Measurements from ENCODE around the gene ZBTB22.
A peak's percentile ranks its signal among the peaks of the same experiment; 100 is the strongest.

The ZBTB22 gene

DNA sequence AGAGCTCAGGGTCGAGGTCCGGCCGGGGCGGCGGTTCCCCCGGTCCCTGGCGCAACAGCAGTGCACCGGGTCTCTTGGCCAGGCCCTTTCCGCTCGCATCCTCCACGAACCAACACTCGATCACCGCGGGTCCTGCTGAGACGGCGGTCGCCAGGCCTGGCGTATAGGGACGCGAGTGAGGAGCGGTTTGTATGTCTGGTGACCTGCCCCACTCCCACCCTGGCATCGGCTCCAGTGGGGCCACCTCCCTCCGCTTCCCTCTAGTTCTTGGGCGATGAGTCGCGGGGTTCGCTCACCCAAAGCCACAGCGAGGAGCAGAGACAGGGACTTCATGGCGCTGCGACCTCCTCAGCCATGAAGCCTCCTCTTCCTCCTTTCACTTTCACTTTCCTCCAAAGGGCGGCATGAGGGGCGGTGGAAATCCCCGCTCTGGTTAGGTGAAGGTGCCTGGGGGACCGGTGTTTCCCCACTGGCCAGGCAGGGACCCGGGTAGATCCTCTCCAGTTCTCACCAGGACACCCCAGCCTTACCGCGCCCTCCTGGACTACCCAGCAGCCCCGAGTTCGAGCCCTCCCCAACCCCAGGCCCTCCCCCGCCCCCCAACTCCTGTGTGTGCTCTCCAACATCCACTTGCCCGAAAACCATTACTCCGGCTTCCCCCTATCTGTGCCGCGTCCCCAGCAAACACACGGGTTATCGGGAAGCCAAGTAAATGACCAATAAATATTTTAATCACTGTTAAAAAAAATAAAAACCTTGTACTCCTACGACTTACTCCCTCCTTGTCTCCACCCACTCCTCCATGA, 3.6 kb downstream of the ZBTB22 start, which contains the start of gene TAPBP:
Gene TAPBP, minus strand, starts transcription at position 370 of the 806 bp plus-strand sequence. Its CDS starts 37 bp downstream, at position 333.
- H3K36me3 ChIP-seq (ENCODE audit: insufficient read depth, low read length): peaks cover 8% of the 10 kb centered on the region
- DNase-seq (ENCODE audit: low read depth, low spot score): no peak
- peak within 1 kb of the TSS; percentile 69 for H3K27ac ChIP-seq
- peak within 1 kb of the TSS; percentile 85 for H3K9ac ChIP-seq (ENCODE audit: insufficient read length)
- peak within 1 kb of the TSS; percentile 96 for H3K4me3 ChIP-seq
- TF ChIP-seq FOXP2 (optimal IDR thresholded peaks at IDR 0.05; ENCODE audit: control extremely low read depth, extremely low read length, insufficient read depth): no peak
- TF ChIP-seq POLR2AphosphoS5 (IDR thresholded peaks at IDR 0.05; ENCODE audit: borderline replicate concordance, low read depth, low read length): 0 out of 2 replicates have a peak, but pooled peaks have one; percentile 12
- no peak for TF ChIP-seq EZH2 (IDR thresholded peaks at IDR 0.05)
- no peaks in the 10 kb centered on the region for H3K9me3 ChIP-seq (ENCODE audit: low read depth, low read length)

DNA sequence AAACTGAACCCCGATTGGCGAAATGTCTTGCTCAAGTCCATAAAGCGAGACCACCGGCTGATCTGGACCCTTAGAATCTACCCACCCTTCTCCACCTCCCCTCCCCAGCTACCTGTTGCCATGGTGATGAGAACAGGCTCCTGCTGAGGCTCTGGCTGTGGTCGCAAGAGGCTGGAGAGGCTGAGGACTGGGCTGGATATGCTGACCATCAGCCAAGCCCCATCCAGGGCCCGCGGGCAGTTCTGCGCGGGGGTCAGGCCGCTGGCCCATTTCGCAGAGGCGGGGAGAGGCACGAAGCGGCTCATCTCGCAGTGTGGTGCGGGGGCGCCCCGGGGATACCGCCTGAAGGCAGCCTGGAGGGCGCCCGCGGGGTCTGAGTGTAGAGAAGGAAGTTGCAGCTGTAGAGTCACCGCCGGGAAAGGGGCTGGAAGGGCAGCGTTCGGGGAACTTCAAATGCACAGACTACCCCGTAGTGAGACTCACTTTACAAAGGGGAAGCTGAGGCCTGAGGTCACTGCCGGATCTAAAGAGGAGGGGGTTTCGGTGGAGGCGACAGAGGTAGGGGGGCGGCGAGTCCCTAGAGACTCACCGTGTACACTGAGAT, 4.3 kb downstream of the ZBTB22 start:
- peaks cover under 1% of the 10 kb centered on the region; the same call in 1 of the 2 replicates for H3K36me3 ChIP-seq (ENCODE audit: insufficient read depth, low read length)
- no peak for TF ChIP-seq EZH2 (IDR thresholded peaks at IDR 0.05)
- TF ChIP-seq POLR2AphosphoS5 (IDR thresholded peaks at IDR 0.05; ENCODE audit: borderline replicate concordance, low read depth, low read length): peak; percentile 29
- peak overlapping the region; percentile 69 for H3K27ac ChIP-seq
- peak overlapping the region; percentile 85 for H3K9ac ChIP-seq (ENCODE audit: insufficient read length)
- no peaks in the 10 kb centered on the region for H3K9me3 ChIP-seq (ENCODE audit: low read depth, low read length)
- peak overlapping the region; percentile 96 for H3K4me3 ChIP-seq
- DNase-seq (ENCODE audit: low read depth, low spot score): no peak

GRCh38 chr6:33312361-33313104, 5.0 kb downstream of the ZBTB22 start:
- peak overlapping the region; percentile 96 for H3K4me3 ChIP-seq
- peak overlapping the region; percentile 85 for H3K9ac ChIP-seq (ENCODE audit: insufficient read length)
- no peaks in the 10 kb centered on the region for H3K36me3 ChIP-seq (ENCODE audit: insufficient read depth, low read length)
- no peak for DNase-seq (ENCODE audit: low read depth, low spot score)
- peak overlapping the region; percentile 74 for H3K27ac ChIP-seq
- TF ChIP-seq FOXP2 (optimal IDR thresholded peaks at IDR 0.05; ENCODE audit: control extremely low read depth, extremely low read length, insufficient read depth) (no peak), POLR2AphosphoS5 (IDR thresholded peaks at IDR 0.05; ENCODE audit: borderline replicate concordance, low read depth, low read length) (no peak)
- H3K9me3 ChIP-seq (ENCODE audit: low read depth, low read length): no peaks in the 10 kb centered on the region

GRCh38 chr6:33306356-33306755, 11.2 kb downstream of the ZBTB22 start:
- TF ChIP-seq FOXP2 (optimal IDR thresholded peaks at IDR 0.05; ENCODE audit: control extremely low read depth, extremely low read length, insufficient read depth) (no peak), EZH2 (IDR thresholded peaks at IDR 0.05) (no peak), POLR2AphosphoS5 (IDR thresholded peaks at IDR 0.05; ENCODE audit: borderline replicate concordance, low read depth, low read length) (no peak)
- no peak for DNase-seq (ENCODE audit: low read depth, low spot score)
- Histone ChIP-seq H3K9ac (ENCODE audit: insufficient read length) (no peak overlapping the region), H3K36me3 (ENCODE audit: insufficient read depth, low read length) (no peaks in the 10 kb centered on the region), H3K9me3 (ENCODE audit: low read depth, low read length) (no peaks in the 10 kb centered on the region), H3K27ac (no peak overlapping the region), H3K4me3 (no peak overlapping the region)

DNA sequence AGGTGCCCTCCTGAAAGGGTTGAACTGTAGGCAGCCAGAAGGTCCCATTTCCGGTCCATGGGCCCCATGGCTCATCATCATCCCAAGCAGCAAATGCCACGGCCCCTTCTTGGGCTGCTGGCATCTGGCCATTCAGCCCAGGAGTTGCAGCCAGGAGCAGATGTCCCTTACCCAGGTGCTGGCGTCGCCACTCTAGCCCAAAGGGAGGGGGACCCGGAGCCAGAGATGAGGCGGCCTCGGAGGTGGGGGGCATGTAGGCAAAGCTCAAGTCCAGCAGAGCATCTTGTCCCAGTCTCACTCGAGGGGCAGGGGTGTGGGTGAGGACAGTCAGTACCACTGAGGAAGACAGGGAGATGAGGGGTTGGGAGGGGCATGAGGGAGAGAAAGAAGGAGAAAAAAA, 12.5 kb downstream of the ZBTB22 start:
- no peak for DNase-seq (ENCODE audit: low read depth, low spot score)
- H3K36me3 ChIP-seq (ENCODE audit: insufficient read depth, low read length): no peaks in the 10 kb centered on the region
- no peak overlapping the region for H3K4me3 ChIP-seq
- no peak overlapping the region for H3K27ac ChIP-seq
- no peaks in the 10 kb centered on the region for H3K9me3 ChIP-seq (ENCODE audit: low read depth, low read length)
- TF ChIP-seq FOXP2 (optimal IDR thresholded peaks at IDR 0.05; ENCODE audit: control extremely low read depth, extremely low read length, insufficient read depth) (no peak), POLR2AphosphoS5 (IDR thresholded peaks at IDR 0.05; ENCODE audit: borderline replicate concordance, low read depth, low read length) (no peak), EZH2 (IDR thresholded peaks at IDR 0.05) (no peak)
- no peak overlapping the region for H3K9ac ChIP-seq (ENCODE audit: insufficient read length)

GRCh38 chr6:33304216-33304615, 13.3 kb downstream of the ZBTB22 start:
- Histone ChIP-seq H3K4me3 (no peak overlapping the region), H3K9me3 (ENCODE audit: low read depth, low read length) (no peaks in the 10 kb centered on the region)

DNA sequence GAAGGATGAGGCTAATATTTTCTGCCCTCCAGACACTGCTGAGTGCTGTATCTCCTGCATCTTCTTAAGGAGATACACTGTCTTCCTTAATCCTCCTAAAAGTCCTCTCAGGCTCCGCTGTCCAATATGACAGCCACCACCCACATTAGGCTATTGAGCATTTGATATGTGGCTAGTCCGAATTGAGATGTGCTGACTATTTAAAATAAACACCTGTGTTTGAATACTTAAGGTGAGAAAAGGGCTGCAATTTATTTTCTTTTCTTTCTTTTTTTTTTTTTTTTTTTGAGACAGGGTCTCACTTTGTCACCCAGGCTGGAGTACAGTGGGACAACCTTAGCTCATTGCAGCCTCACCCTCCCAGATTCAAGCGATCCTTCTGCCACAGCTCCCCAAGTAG, 15.7 kb downstream of the ZBTB22 start:
- Histone ChIP-seq H3K27ac (no peak overlapping the region), H3K9me3 (ENCODE audit: low read depth, low read length) (no peaks in the 10 kb centered on the region), H3K36me3 (ENCODE audit: insufficient read depth, low read length) (no peaks in the 10 kb centered on the region), H3K4me3 (no peak overlapping the region), H3K9ac (ENCODE audit: insufficient read length) (no peak overlapping the region)
- TF ChIP-seq POLR2AphosphoS5 (IDR thresholded peaks at IDR 0.05; ENCODE audit: borderline replicate concordance, low read depth, low read length) (no peak), FOXP2 (optimal IDR thresholded peaks at IDR 0.05; ENCODE audit: control extremely low read depth, extremely low read length, insufficient read depth) (no peak), EZH2 (IDR thresholded peaks at IDR 0.05) (no peak)
- no peak for DNase-seq (ENCODE audit: low read depth, low spot score)

More at GRCh38 chr6:33304216-33304615, 13.3 kb downstream of the ZBTB22 start:
- no peak overlapping the region for H3K9ac ChIP-seq (ENCODE audit: insufficient read length)
- no peak for DNase-seq (ENCODE audit: low read depth, low spot score)
- no peaks in the 10 kb centered on the region for H3K36me3 ChIP-seq (ENCODE audit: insufficient read depth, low read length)
- H3K27ac ChIP-seq: no peak overlapping the region
- TF ChIP-seq EZH2 (IDR thresholded peaks at IDR 0.05): no peak
- TF ChIP-seq FOXP2 (optimal IDR thresholded peaks at IDR 0.05; ENCODE audit: control extremely low read depth, extremely low read length, insufficient read depth): no peak
- TF ChIP-seq POLR2AphosphoS5 (IDR thresholded peaks at IDR 0.05; ENCODE audit: borderline replicate concordance, low read depth, low read length): no peak

Measured in SK-N-MC (cell line).